GM18505 (cell line): ENCODE measurements around the gene MOGAT2.

ENCODE experiments used
- ATAC-seq: cut with Tn5 transposase; IDR thresholded peaks from one replicate; pipeline ENCODE4 v1.9.1; 2021; ENCODE audit not compliant: unreplicated experiment
- POLR2A ChIP-seq: IDR thresholded peaks from 4 replicates; pipeline ENCODE4 v1.6.1; 2011; ENCODE audit warnings: borderline replicate concordance; ENCODE audit not compliant: insufficient read depth, insufficient read length; ENCODE audit errors: extremely low read depth

The MOGAT2 gene

GRCh38 chr11:75760710-75761493 is 43.3 kb downstream of the MOGAT2 start:
- TF ChIP-seq POLR2A, result no peak
- no peak for ATAC-seq

- no peak for TF ChIP-seq POLR2A
- no peak for ATAC-seq
These were observed 44.5 kb downstream of the MOGAT2 start for GRCh38 chr11:75762158-75762557.

- no peak for TF ChIP-seq POLR2A
- no peak for ATAC-seq
These were observed 45.2 kb downstream of the MOGAT2 start for GRCh38 chr11:75762885-75763284.

- no peak for ATAC-seq
- no peak for TF ChIP-seq POLR2A
These were observed 46.2 kb downstream of the MOGAT2 start for GRCh38 chr11:75763846-75764245.

GRCh38 chr11:75765116-75765515 is 47.5 kb downstream of the MOGAT2 start:
- no peak for ATAC-seq

GRCh38 chr11:75766443-75767227 is 49.0 kb downstream of the MOGAT2 start:
- TF ChIP-seq POLR2A, result no peak
- no peak for ATAC-seq

More at GRCh38 chr11:75765116-75765515, 47.5 kb downstream of the MOGAT2 start:
- no peak for TF ChIP-seq POLR2A

- no peak for TF ChIP-seq POLR2A
These were observed 49.6 kb downstream of the MOGAT2 start for GRCh38 chr11:75767228-75767572.

GRCh38 chr11:75767793-75768111 is 50.1 kb downstream of the MOGAT2 start:
- ATAC-seq, result no peak
- TF ChIP-seq POLR2A, result no peak

More at GRCh38 chr11:75767228-75767572, 49.6 kb downstream of the MOGAT2 start:
- ATAC-seq, result no peak

GRCh38 chr11:75768112-75768908 is 50.7 kb downstream of the MOGAT2 start, which contains the start of gene DGAT2:
DGAT2 (plus strand) TSS chr11:75768778; CDS start chr11:75768992, 214 bp downstream.
- peak; percentile 63 for ATAC-seq
- TF ChIP-seq POLR2A, result peak; percentile 84

- ATAC-seq, result no peak
- no peak for TF ChIP-seq POLR2A
These were observed 51.5 kb downstream of the MOGAT2 start for GRCh38 chr11:75768909-75769771.

- no peak for TF ChIP-seq POLR2A
- no peak for ATAC-seq
These were observed 52.5 kb downstream of the MOGAT2 start for GRCh38 chr11:75770102-75770501.

GRCh38 chr11:75771646-75772410 is 54.2 kb downstream of the MOGAT2 start:
- no peak for TF ChIP-seq POLR2A
- no peak for ATAC-seq
